Rectal smooth muscle tissue (tissue), 1 donor: ENCODE results near the gene TMEM236.

ENCODE experiments used
- H3K27ac ChIP-seq: one replicate; pipeline ENCODE4 v1.7.0; 2013; ENCODE audit warnings: low read depth, low read length, inconsistent platforms
- H3K27me3 ChIP-seq: one replicate; pipeline ENCODE4 v1.7.0; 2013; ENCODE audit warnings: low read length; ENCODE audit not compliant: control insufficient read depth, insufficient read depth
- H3K36me3 ChIP-seq: one replicate; pipeline ENCODE4 v1.7.0; 2013; ENCODE audit warnings: low read length; ENCODE audit not compliant: control insufficient read depth, insufficient read depth
- H3K4me1 ChIP-seq: one replicate; pipeline ENCODE4 v1.7.0; 2013; ENCODE audit warnings: low read length; ENCODE audit not compliant: control insufficient read depth, insufficient read depth
- H3K4me3 ChIP-seq: one replicate; pipeline ENCODE4 v1.7.0; 2013; ENCODE audit warnings: low read length
- H3K9ac ChIP-seq: one replicate; pipeline ENCODE4 v1.7.0; 2013; ENCODE audit warnings: low read length

TMEM236 gene

GRCh38 chr10:17781856-17782255 is 29.9 kb downstream of the TMEM236 start:
- Histone ChIP-seq H3K27me3 (no peaks in the 10 kb centered on the region), H3K4me1 (no peaks in the 10 kb centered on the region), H3K27ac (no peak overlapping the region), H3K9ac (no peak overlapping the region), H3K36me3 (no peaks in the 10 kb centered on the region), H3K4me3 (no peak overlapping the region)

- Histone ChIP-seq H3K27ac (no peak overlapping the region), H3K4me3 (no peak overlapping the region), H3K4me1 (no peaks in the 10 kb centered on the region), H3K9ac (no peak overlapping the region), H3K36me3 (no peaks in the 10 kb centered on the region), H3K27me3 (no peaks in the 10 kb centered on the region)
Observed at GRCh38 chr10:17782921-17783665, 31.1 kb downstream of the TMEM236 start.

GRCh38 chr10:17783751-17784150 is 31.8 kb downstream of the TMEM236 start:
- Histone ChIP-seq H3K4me3 (no peak overlapping the region), H3K36me3 (no peaks in the 10 kb centered on the region), H3K4me1 (no peaks in the 10 kb centered on the region), H3K27ac (no peak overlapping the region), H3K27me3 (no peaks in the 10 kb centered on the region), H3K9ac (no peak overlapping the region)

GRCh38 chr10:17784688-17785087 is 32.7 kb downstream of the TMEM236 start:
- Histone ChIP-seq H3K4me1 (no peaks in the 10 kb centered on the region), H3K9ac (no peak overlapping the region), H3K27me3 (no peaks in the 10 kb centered on the region), H3K27ac (no peak overlapping the region), H3K36me3 (no peaks in the 10 kb centered on the region), H3K4me3 (no peak overlapping the region)

- H3K4me3 ChIP-seq: no peak overlapping the region
- no peaks in the 10 kb centered on the region for H3K36me3 ChIP-seq
- H3K4me1 ChIP-seq: no peaks in the 10 kb centered on the region
- no peak overlapping the region for H3K27ac ChIP-seq
- H3K9ac ChIP-seq: no peak overlapping the region
- H3K27me3 ChIP-seq: no peaks in the 10 kb centered on the region
Observed at GRCh38 chr10:17785276-17785930, 33.4 kb downstream of the TMEM236 start.

GRCh38 chr10:17787087-17787961 is 35.3 kb downstream of the TMEM236 start:
- Histone ChIP-seq H3K27ac (no peak overlapping the region), H3K36me3 (no peaks in the 10 kb centered on the region), H3K4me3 (no peak overlapping the region), H3K4me1 (no peaks in the 10 kb centered on the region), H3K9ac (no peak overlapping the region), H3K27me3 (no peaks in the 10 kb centered on the region)

GRCh38 chr10:17788646-17789045 is 36.6 kb downstream of the TMEM236 start:
- no peaks in the 10 kb centered on the region for H3K4me1 ChIP-seq
- no peaks in the 10 kb centered on the region for H3K36me3 ChIP-seq
- H3K27me3 ChIP-seq: no peaks in the 10 kb centered on the region
- no peak overlapping the region for H3K9ac ChIP-seq
- no peak overlapping the region for H3K27ac ChIP-seq
- no peak overlapping the region for H3K4me3 ChIP-seq

- no peak overlapping the region for H3K27ac ChIP-seq
- no peaks in the 10 kb centered on the region for H3K4me1 ChIP-seq
- no peaks in the 10 kb centered on the region for H3K36me3 ChIP-seq
- H3K9ac ChIP-seq: no peak overlapping the region
- no peak overlapping the region for H3K4me3 ChIP-seq
- H3K27me3 ChIP-seq: no peaks in the 10 kb centered on the region
Observed at GRCh38 chr10:17789396-17789795, 37.4 kb downstream of the TMEM236 start.

GRCh38 chr10:17790651-17791050 is 38.6 kb downstream of the TMEM236 start:
- H3K4me3 ChIP-seq: no peak overlapping the region
- no peaks in the 10 kb centered on the region for H3K4me1 ChIP-seq
- no peaks in the 10 kb centered on the region for H3K27me3 ChIP-seq
- H3K27ac ChIP-seq: no peak overlapping the region
- no peak overlapping the region for H3K9ac ChIP-seq
- no peaks in the 10 kb centered on the region for H3K36me3 ChIP-seq

- Histone ChIP-seq H3K27ac (no peak overlapping the region), H3K36me3 (no peaks in the 10 kb centered on the region), H3K4me1 (no peaks in the 10 kb centered on the region)
Observed at GRCh38 chr10:17792991-17793390, 41.0 kb downstream of the TMEM236 start.

GRCh38 chr10:17793823-17794644 is 42.0 kb downstream of the TMEM236 start:
- Histone ChIP-seq H3K4me1 (no peaks in the 10 kb centered on the region), H3K9ac (no peak overlapping the region), H3K36me3 (no peaks in the 10 kb centered on the region), H3K27ac (no peak overlapping the region), H3K4me3 (no peak overlapping the region), H3K27me3 (no peaks in the 10 kb centered on the region)

More at GRCh38 chr10:17792991-17793390, 41.0 kb downstream of the TMEM236 start:
- Histone ChIP-seq H3K4me3 (no peak overlapping the region), H3K27me3 (no peaks in the 10 kb centered on the region), H3K9ac (no peak overlapping the region)

- H3K36me3 ChIP-seq: no peaks in the 10 kb centered on the region
- no peaks in the 10 kb centered on the region for H3K27me3 ChIP-seq
- no peak overlapping the region for H3K9ac ChIP-seq
- H3K4me1 ChIP-seq: no peaks in the 10 kb centered on the region
- H3K27ac ChIP-seq: no peak overlapping the region
- no peak overlapping the region for H3K4me3 ChIP-seq
Observed at GRCh38 chr10:17795083-17795482, 43.1 kb downstream of the TMEM236 start.
